Effector memory CD8-positive, alpha-beta T cell (primary cell): ENCODE measurements around the gene ZFPM1.

Experiments
- ATAC-seq: fragments of 150-1000 bp; cut with Tn5 transposase; replicated peaks from 2 replicates; pipeline ENCODE4 v1.10.0; 2021; ENCODE audit warnings: mild to moderate bottlenecking, moderate library complexity
- DNase-seq, 3 experiments: peaks; one replicate each; pipeline ENCODE4 v3.0.0; 2021
- H3K27ac Mint-ChIP-seq, 2 donors: one replicate each; pipeline ENCODE4 v1.8.0; 2022; ENCODE audit warnings: mild to moderate bottlenecking in 2 of 2, mixed read lengths in 2 of 2, moderate library complexity in 2 of 2
- H3K27me3 Mint-ChIP-seq, 2 donors: one replicate each; pipeline ENCODE4 v1.8.0; 2022; ENCODE audit warnings: mixed read lengths in 2 of 2
- H3K36me3 Mint-ChIP-seq: one replicate; pipeline ENCODE4 v1.8.0; 2022; ENCODE audit warnings: mild to moderate bottlenecking, moderate library complexity, mixed read lengths; ENCODE audit not compliant: insufficient read depth
- H3K4me1 Mint-ChIP-seq, 2 donors: one replicate each; pipeline ENCODE4 v1.8.0; 2022; ENCODE audit warnings: low read depth in 2 of 2, mixed read lengths in 2 of 2
- H3K4me3 Mint-ChIP-seq, 2 donors: one replicate each; pipeline ENCODE4 v1.8.0; 2022; ENCODE audit warnings: mild to moderate bottlenecking in 2 of 2, mixed read lengths in 2 of 2, moderate library complexity in 2 of 2
- H3K9me3 Mint-ChIP-seq, 2 donors: one replicate each; pipeline ENCODE4 v1.8.0; 2022; ENCODE audit warnings: mixed read lengths in 2 of 2

The ZFPM1 gene

GRCh38 chr16:88412766-88413165, 40.3 kb upstream of the ZFPM1 start:
- Mint-ChIP-seq H3K4me1 (peaks cover 3 to 4% of the 10 kb centered on the region in 2 donors), H3K27me3 (peaks cover 0 to 16% of the 10 kb centered on the region in 2 donors), H3K4me3 (no peak overlapping the region), H3K9me3 (no peaks in the 10 kb centered on the region), H3K27ac (no peak overlapping the region), H3K36me3 (no peaks in the 10 kb centered on the region)
- no peak for ATAC-seq
- DNase-seq, result no peak

- Mint-ChIP-seq H3K36me3 (no peaks in the 10 kb centered on the region), H3K4me1 (no peaks in the 10 kb centered on the region)
These were observed 39.8 kb upstream of the ZFPM1 start for GRCh38 chr16:88413231-88413630.

GRCh38 chr16:88413631-88414030, 39.4 kb upstream of the ZFPM1 start:
- no peak overlapping the region for H3K27ac Mint-ChIP-seq
- ATAC-seq (no peak), DNase-seq (no peak)
- H3K4me3 Mint-ChIP-seq, result no peak overlapping the region
- H3K36me3 Mint-ChIP-seq, result no peaks in the 10 kb centered on the region
- peaks cover 0 to 25% of the 10 kb centered on the region in 2 donors for H3K27me3 Mint-ChIP-seq
- no peaks in the 10 kb centered on the region for H3K4me1 Mint-ChIP-seq
- no peaks in the 10 kb centered on the region for H3K9me3 Mint-ChIP-seq

More at GRCh38 chr16:88413231-88413630, 39.8 kb upstream of the ZFPM1 start:
- Mint-ChIP-seq H3K27me3 (peaks cover 0 to 21% of the 10 kb centered on the region in 2 donors), H3K27ac (no peak overlapping the region), H3K4me3 (no peak overlapping the region), H3K9me3 (no peaks in the 10 kb centered on the region)
- DNase-seq (no peak), ATAC-seq (no peak)

GRCh38 chr16:88414521-88415380, 38.3 kb upstream of the ZFPM1 start:
- Mint-ChIP-seq H3K4me3 (no peak overlapping the region), H3K36me3 (no peaks in the 10 kb centered on the region), H3K27me3 (peaks cover 0 to 28% of the 10 kb centered on the region in 2 donors), H3K4me1 (no peaks in the 10 kb centered on the region), H3K9me3 (no peaks in the 10 kb centered on the region), H3K27ac (no peak overlapping the region)
- DNase-seq (no peak), ATAC-seq (no peak)

GRCh38 chr16:88415381-88415705, 37.7 kb upstream of the ZFPM1 start:
- Mint-ChIP-seq H3K27ac (no peak overlapping the region), H3K4me3 (no peak overlapping the region), H3K27me3 (peaks cover 0 to 28% of the 10 kb centered on the region in 2 donors), H3K9me3 (no peaks in the 10 kb centered on the region), H3K36me3 (no peaks in the 10 kb centered on the region), H3K4me1 (no peaks in the 10 kb centered on the region)
- no peak for ATAC-seq
- no peak for DNase-seq

- Mint-ChIP-seq H3K36me3 (no peaks in the 10 kb centered on the region), H3K4me1 (no peaks in the 10 kb centered on the region), H3K27ac (no peak overlapping the region), H3K4me3 (no peak overlapping the region), H3K27me3 (peaks cover 0 to 28% of the 10 kb centered on the region in 2 donors), H3K9me3 (no peaks in the 10 kb centered on the region)
- DNase-seq (no peak), ATAC-seq (no peak)
These were observed 37.3 kb upstream of the ZFPM1 start for GRCh38 chr16:88415713-88416323.

- ATAC-seq (no peak), DNase-seq (no peak)
- Mint-ChIP-seq H3K9me3 (no peaks in the 10 kb centered on the region), H3K27me3 (peaks cover 0 to 28% of the 10 kb centered on the region in 2 donors), H3K4me1 (no peaks in the 10 kb centered on the region), H3K27ac (no peak overlapping the region), H3K4me3 (no peak overlapping the region), H3K36me3 (no peaks in the 10 kb centered on the region)
These were observed 36.4 kb upstream of the ZFPM1 start for GRCh38 chr16:88416686-88417085.

- Mint-ChIP-seq H3K4me3 (no peak overlapping the region), H3K4me1 (no peaks in the 10 kb centered on the region), H3K27me3 (peaks cover 0 to 20% of the 10 kb centered on the region in 2 donors), H3K27ac (no peak overlapping the region), H3K36me3 (no peaks in the 10 kb centered on the region), H3K9me3 (peaks cover 0 to 4% of the 10 kb centered on the region in 2 donors)
- ATAC-seq (no peak), DNase-seq (no peak)
These were observed 35.2 kb upstream of the ZFPM1 start for GRCh38 chr16:88417684-88418476.

GRCh38 chr16:88418869-88419268, 34.2 kb upstream of the ZFPM1 start:
- H3K9me3 Mint-ChIP-seq, result peaks cover 0 to 4% of the 10 kb centered on the region in 2 donors
- ATAC-seq, result no peak
- no peak overlapping the region for H3K27ac Mint-ChIP-seq
- no peak for DNase-seq
- H3K27me3 Mint-ChIP-seq, result peaks cover 0 to 20% of the 10 kb centered on the region in 2 donors
- no peaks in the 10 kb centered on the region for H3K4me1 Mint-ChIP-seq
- no peak overlapping the region for H3K4me3 Mint-ChIP-seq
- H3K36me3 Mint-ChIP-seq, result no peaks in the 10 kb centered on the region

GRCh38 chr16:88419790-88420189, 33.3 kb upstream of the ZFPM1 start:
- no peaks in the 10 kb centered on the region for H3K36me3 Mint-ChIP-seq
- ATAC-seq (no peak), DNase-seq (no peak)
- peaks cover 2 to 6% of the 10 kb centered on the region in 2 donors for H3K4me1 Mint-ChIP-seq
- H3K27ac Mint-ChIP-seq, result no peak overlapping the region
- H3K9me3 Mint-ChIP-seq, result peaks cover 0 to 4% of the 10 kb centered on the region in 2 donors
- H3K4me3 Mint-ChIP-seq, result no peak overlapping the region
- H3K27me3 Mint-ChIP-seq, result peaks cover 0 to 20% of the 10 kb centered on the region in 2 donors

- Mint-ChIP-seq H3K4me1 (peaks cover 7 to 13% of the 10 kb centered on the region in 2 donors), H3K27me3 (peaks cover 0 to 20% of the 10 kb centered on the region in 2 donors), H3K36me3 (peaks cover 3% of the 10 kb centered on the region), H3K9me3 (peaks cover 0 to 4% of the 10 kb centered on the region in 2 donors), H3K27ac (no peak overlapping the region), H3K4me3 (no peak overlapping the region)
- no peak for DNase-seq
- ATAC-seq, result no peak
These were observed 32.6 kb upstream of the ZFPM1 start for GRCh38 chr16:88420496-88420895.

GRCh38 chr16:88421301-88421700, 31.8 kb upstream of the ZFPM1 start:
- no peak overlapping the region for H3K27ac Mint-ChIP-seq
- peaks cover 0 to 16% of the 10 kb centered on the region in 2 donors for H3K27me3 Mint-ChIP-seq
- peaks cover 0 to 4% of the 10 kb centered on the region in 2 donors for H3K9me3 Mint-ChIP-seq
- no peak for ATAC-seq
- peaks cover 7 to 13% of the 10 kb centered on the region in 2 donors for H3K4me1 Mint-ChIP-seq
- peaks cover 3% of the 10 kb centered on the region for H3K36me3 Mint-ChIP-seq
- DNase-seq, result no peak
- H3K4me3 Mint-ChIP-seq, result no peak overlapping the region

- H3K9me3 Mint-ChIP-seq, result peaks cover 0 to 4% of the 10 kb centered on the region in 2 donors
- no peak overlapping the region for H3K27ac Mint-ChIP-seq
- DNase-seq (no peak), ATAC-seq (no peak)
- H3K4me3 Mint-ChIP-seq, result no peak overlapping the region
- H3K4me1 Mint-ChIP-seq, result peaks cover 7 to 13% of the 10 kb centered on the region in 2 donors
- peaks cover 3% of the 10 kb centered on the region for H3K36me3 Mint-ChIP-seq
- peaks cover 0 to 14% of the 10 kb centered on the region in 2 donors for H3K27me3 Mint-ChIP-seq
These were observed 31.1 kb upstream of the ZFPM1 start for GRCh38 chr16:88421871-88422433.
